Medulla oblongata (tissue), 1 donor: Measurements from ENCODE around the gene CD44.

Experiments used
- DNase-seq: peaks from one replicate; pipeline ENCODE4 v3.0.0-alpha.2; 2015; ENCODE audit errors: extremely low spot score

Gene CD44

GRCh38 chr11:35112056-35112845 lies 26.7 kb upstream of the CD44 start:
- no peak for DNase-seq

- DNase-seq: no peak
Observed at GRCh38 chr11:35112846-35113105, 26.2 kb upstream of the CD44 start.

GRCh38 chr11:35114906-35115687 lies 23.9 kb upstream of the CD44 start:
- DNase-seq: no peak

GRCh38 chr11:35115688-35116030 lies 23.3 kb upstream of the CD44 start:
- no peak for DNase-seq

GRCh38 chr11:35116245-35116644 lies 22.7 kb upstream of the CD44 start:
- DNase-seq: no peak

GRCh38 chr11:35116762-35117640 lies 22.0 kb upstream of the CD44 start:
- DNase-seq: no peak

- no peak for DNase-seq
Observed at GRCh38 chr11:35118906-35119305, 20.1 kb upstream of the CD44 start.

- no peak for DNase-seq
Observed at GRCh38 chr11:35121326-35121865, 17.6 kb upstream of the CD44 start.

GRCh38 chr11:35122308-35122707 lies 16.7 kb upstream of the CD44 start:
- DNase-seq: no peak

- DNase-seq: no peak
Observed at GRCh38 chr11:35126000-35126878, 12.7 kb upstream of the CD44 start.

GRCh38 chr11:35126879-35127581 lies 11.9 kb upstream of the CD44 start:
- DNase-seq: no peak

GRCh38 chr11:35127619-35128018 lies 11.4 kb upstream of the CD44 start:
- no peak for DNase-seq

GRCh38 chr11:35131094-35131493 lies 7.9 kb upstream of the CD44 start:
- DNase-seq: no peak

- DNase-seq: no peak
Observed at GRCh38 chr11:35131886-35132285, 7.1 kb upstream of the CD44 start.

- DNase-seq: no peak
Observed at GRCh38 chr11:35133656-35134055, 5.3 kb upstream of the CD44 start.

- no peak for DNase-seq
Observed at GRCh38 chr11:35134403-35135148, 4.4 kb upstream of the CD44 start.

GRCh38 chr11:35135222-35135621 lies 3.7 kb upstream of the CD44 start:
- no peak for DNase-seq

GRCh38 chr11:35136311-35136710 lies 2.7 kb upstream of the CD44 start:
- DNase-seq: no peak

GRCh38 chr11:35138058-35138457 lies 913 bp upstream of the CD44 start:
- no peak for DNase-seq

- DNase-seq: peak; percentile 56
Observed at GRCh38 chr11:35138606-35138942, 397 bp upstream of the CD44 start.
